Measurements from ENCODE around the gene SHISAL2A. TPM values are rescaled to one million over a fixed set of nuclear protein-coding genes. Genes with fewer than 3 reads are reported as not detected.

SHISAL2A gene
- total and polyA plus RNA-seq, 2 of the 8 experiments (the other 6 are each of a cell fraction or from before 2014, with no cell fraction given), result 0.74 to 2.1 TPM

- H4K91ac ChIP-seq (replicated peaks; ENCODE audit: insufficient read length, low read length), result no peak overlapping the region
- H4K5ac ChIP-seq (ENCODE audit: insufficient read length, low read depth, low read length), result no peak overlapping the region
- no peak overlapping the region for H3K23ac ChIP-seq (ENCODE audit: insufficient read length)
- ChIA-PET POLR2A (ENCODE audit: partially characterized antibody) (interaction anchor here (0.8 kb wide), 1 partner anchor 10 kb away, joined by 4 read pairs; no protein-coding TSS in a partner anchor), CTCF (ENCODE audit: partially characterized antibody) (no interaction called here)
- no peak overlapping the region for H3K27ac ChIP-seq (ENCODE audit: low read depth, low read length)
- TF ChIP-seq ASH2L (IDR thresholded peaks at IDR 0.05; ENCODE audit: low read length), result no peak
- TF ChIP-seq HDAC6 (IDR thresholded peaks at IDR 0.05; ENCODE audit: low read depth, low read length), result no peak
- TF ChIP-seq POU5F1 (IDR thresholded peaks at IDR 0.05; ENCODE audit: low read depth, low read length), result no peak
- no peak for TF ChIP-seq HDAC2 (IDR thresholded peaks at IDR 0.05; ENCODE audit: borderline replicate concordance in 1 of 2, low read depth in 2 of 2, low read length in 2 of 2)
- TF ChIP-seq RXRA (IDR thresholded peaks at IDR 0.05; ENCODE audit: insufficient read depth, low read depth, low read length), result no peak
- no peak for TF ChIP-seq BRCA1 (IDR thresholded peaks at IDR 0.05; ENCODE audit: low read depth, low read length)
- TF ChIP-seq SAP30 (IDR thresholded peaks at IDR 0.05; ENCODE audit: insufficient read depth, insufficient replicate concordance, low read length), result no peak
- no peak for TF ChIP-seq USF2 (IDR thresholded peaks at IDR 0.05; ENCODE audit: low read length)
- TF ChIP-seq CTBP2 (IDR thresholded peaks at IDR 0.05; ENCODE audit: borderline replicate concordance, insufficient read depth, insufficient read length, low read length), result no peak
- TF ChIP-seq RAD21 (IDR thresholded peaks at IDR 0.05 in 1 of 2, conservative IDR thresholded peaks at IDR 0.05 in 1 of 2; ENCODE audit: low read depth in 2 of 2, low read length in 2 of 2), result no peak
- no peak for TF ChIP-seq TBP (IDR thresholded peaks at IDR 0.05; ENCODE audit: low read depth, low read length)
- no peak for DNase-seq (ENCODE audit: low read depth in 1 of 2, low spot score in 2 of 2)
- H3K4me1 ChIP-seq (replicated peaks in 1 of 4; ENCODE audit: control insufficient read depth in 3 of 4, insufficient read depth in 4 of 4, low read length in 3 of 4), result no peaks in the 10 kb centered on the region
- H3K9me3 ChIP-seq (ENCODE audit: insufficient read depth in 2 of 2, low read depth in 1 of 2, low read length in 1 of 2), result no peaks in the 10 kb centered on the region; a peak in 1 of 4 replicates
- no peak overlapping the region for H3K14ac ChIP-seq (ENCODE audit: insufficient read length)
- no peak overlapping the region for H2BK5ac ChIP-seq (ENCODE audit: low read depth, low read length)
- no peak overlapping the region for H3K56ac ChIP-seq (replicated peaks; ENCODE audit: insufficient read length, low read depth, low read length)
- no peak overlapping the region for H2AFZ ChIP-seq (ENCODE audit: low read length)
- H3K36me3 ChIP-seq (ENCODE audit: control insufficient read depth in 2 of 4, insufficient read depth in 4 of 4, low read length in 3 of 4), result no peaks in the 10 kb centered on the region
- H3K27me3 ChIP-seq (replicated peaks in 1 of 4; ENCODE audit: control insufficient read depth in 3 of 4, extremely low read depth in 1 of 4, insufficient read depth in 3 of 4, low read length in 3 of 4), result peaks cover 0 to 1% (median 0%) of the 10 kb centered on the region in 4 experiments; a peak in 1 of 7 replicates
- no peak overlapping the region for H2BK120ac ChIP-seq (replicated peaks; ENCODE audit: low read depth, low read length)
- H3K9ac ChIP-seq (replicated peaks in 1 of 4; ENCODE audit: extremely low read depth in 1 of 4, low read depth in 3 of 4, low read length in 3 of 4), result no peak overlapping the region
- no peak overlapping the region for H3K4me2 ChIP-seq (ENCODE audit: insufficient read depth in 1 of 2, low read depth in 2 of 2, low read length in 2 of 2)
- H2BK12ac ChIP-seq (ENCODE audit: low read depth, low read length), result no peak overlapping the region
- H2AK5ac ChIP-seq (ENCODE audit: low read depth, low read length), result no peak overlapping the region
- no peak for FAIRE-seq
- no peaks in the 10 kb centered on the region for H4K20me1 ChIP-seq (replicated peaks in 1 of 2; ENCODE audit: control insufficient read depth in 1 of 2, insufficient read depth in 2 of 2, low read length in 2 of 2)
- H4K8ac ChIP-seq (ENCODE audit: extremely low read depth, insufficient read depth, low read length), result no peak overlapping the region
- WGBS, 2 experiments (ENCODE audit: extremely low coverage in 1 of 2, insufficient coverage in 1 of 2, insufficient read length in 1 of 2, insufficient replicate concordance in 2 of 2, low coverage in 1 of 2, low lambda C conversion rate in 2 of 2, missing lambda C conversion rate in 1 of 2), result 82% methylated on average over 3 of the region's 3 CpGs; no CpG with 5 or more reads in 1 of the 2 experiments
- H2BK15ac ChIP-seq (ENCODE audit: low read length), result no peak overlapping the region
- no peaks in the 10 kb centered on the region for H3K23me2 ChIP-seq (ENCODE audit: low read depth, low read length)
- H3K18ac ChIP-seq (ENCODE audit: extremely low read depth, low read length), result no peak overlapping the region
- no peak overlapping the region for H3K4ac ChIP-seq (replicated peaks; ENCODE audit: insufficient read length, low read depth, low read length)
- no peak overlapping the region for H2BK20ac ChIP-seq (ENCODE audit: low read length)
- no peak overlapping the region for H3K4me3 ChIP-seq (ENCODE audit: extremely low read depth in 1 of 4, insufficient read depth in 2 of 4, low read depth in 3 of 4, low read length in 4 of 4)
- H3K79me2 ChIP-seq (ENCODE audit: control insufficient read depth in 1 of 2, insufficient read depth in 2 of 2, low read length in 2 of 2), result no peaks in the 10 kb centered on the region
- H3K79me1 ChIP-seq (ENCODE audit: low read depth, low read length), result no peaks in the 10 kb centered on the region
Measured at GRCh38 chr1:52623812-52624211, 9.2 kb upstream of the SHISAL2A start.

All from H1 (cell line).